GM12878 (cell line): ENCODE measurements around the gene KCNAB2. TPM values are rescaled to one million over a fixed set of nuclear protein-coding genes. Genes with fewer than 3 reads are reported as not detected.

ENCODE experiments used
- ATAC-seq: fragments of 200-7000 bp; cut with Tn5 transposase; 3 replicates; pipeline ENCODE4 v1.9.1; 2020; ENCODE audit warnings: mild to moderate bottlenecking, moderate library complexity
- BruUV-seq: library from RNA; stranded (reverse); fragments of 400-500 nt; replicated peaks from 2 replicates; lab custom pipeline; 2021; lab: Mats Ljungman, UMichigan
- CTCF ChIA-PET: fragments of 300-600 bp; sonication (Branson Sonifier 250); formaldehyde crosslinking; extraction: SDS; loops from one replicate; lab custom pipeline; 2021; ENCODE audit warnings: inconsistent platforms; lab: Yijun Ruan, JAX
- POLR2A ChIA-PET: fragments of 350-600 bp; formaldehyde crosslinking; extraction: SDS; loops from one replicate; lab custom pipeline; 2021; ENCODE audit warnings: inconsistent platforms; lab: Charles Lee
- RAD21 ChIA-PET: fragments of 300-600 bp; sonication (Branson Sonifier 250); formaldehyde crosslinking; loops from one replicate; lab custom pipeline; 2023; ENCODE audit warnings: antibody characterized with exemption; ENCODE audit not compliant: unreplicated experiment; lab: Charles Lee
- SMC1A ChIA-PET: fragments of 300-600 bp; sonication (Branson Sonifier 250); formaldehyde crosslinking; loops from one replicate; lab custom pipeline; 2023; ENCODE audit not compliant: unreplicated experiment, uncharacterized antibody; lab: Charles Lee
- DNase-seq: peaks from one replicate; pipeline ENCODE4 v3.0.0-alpha.2; 2011; ENCODE audit warnings: low read depth, low spot score
- FAIRE-seq: peaks from 3 replicates; lab custom pipeline; 2011; peaks lifted over from hg19 to GRCh38; lab: Jason Lieb, UNC
- H2AFZ ChIP-seq: 2 replicates; pipeline ENCODE4 v1.6.0; 2011; ENCODE audit warnings: low read depth, low read length, control low read depth; ENCODE audit not compliant: control insufficient read depth
- H3K27ac ChIP-seq: 2 replicates; pipeline ENCODE4 v1.5.1; 2011; ENCODE audit warnings: control low read depth; ENCODE audit not compliant: control insufficient read depth, insufficient read depth
- H3K27me3 ChIP-seq, 2 experiments: replicated peaks in 1 of 2; 2 replicates each; pipeline versions ENCODE4 v1.6.0 to v1.6.1; 2011; ENCODE audit warnings: low read length in 1 of 2; ENCODE audit not compliant: control insufficient read depth in 2 of 2, insufficient read depth in 2 of 2
- H3K36me3 ChIP-seq, 2 experiments: 2 replicates each; pipeline ENCODE4 v1.5.1; 2011; ENCODE audit warnings: low read length in 1 of 2; ENCODE audit not compliant: control insufficient read depth in 2 of 2, insufficient read depth in 2 of 2
- H3K4me1 ChIP-seq: 2 replicates; pipeline ENCODE4 v1.6.1; 2011; ENCODE audit warnings: mild to moderate bottlenecking, low read length, moderate library complexity, mixed read lengths; ENCODE audit not compliant: control insufficient read depth, insufficient read depth
- H3K4me2 ChIP-seq: 2 replicates; pipeline ENCODE4 v1.6.0; 2011; ENCODE audit warnings: control low read depth; ENCODE audit not compliant: control insufficient read depth, insufficient read depth
- H3K4me3 ChIP-seq: fragments of 200-600 bp; sonication (generic); 2 replicates; pipeline ENCODE4 v1.5.1; 2016
- H3K79me2 ChIP-seq: 2 replicates; pipeline ENCODE4 v1.6.0; 2011; ENCODE audit warnings: low read length; ENCODE audit not compliant: control insufficient read depth, insufficient read depth
- H3K9ac ChIP-seq: 2 replicates; pipeline ENCODE4 v1.8.0; 2011; ENCODE audit warnings: low read length, control low read depth, mixed read lengths; ENCODE audit not compliant: control insufficient read depth, insufficient read depth
- H3K9me3 ChIP-seq: replicated peaks from 3 replicates; pipeline ENCODE4 v1.5.1; 2011; ENCODE audit warnings: mild to moderate bottlenecking, low read length; ENCODE audit not compliant: control insufficient read depth, insufficient read depth
- H4K20me1 ChIP-seq: 2 replicates; pipeline ENCODE4 v1.6.0; 2011; ENCODE audit not compliant: control insufficient read depth, insufficient read depth
- GATAD2B ChIP-seq: fragments of 450-650 bp; conservative IDR thresholded peaks from 2 replicates; pipeline ENCODE4 v1.6.1; 2017; ENCODE audit warnings: low read depth, mild to moderate bottlenecking, moderate library complexity
- HDGF ChIP-seq: fragments of 450-650 bp; IDR thresholded peaks from 2 replicates; pipeline ENCODE4 v1.6.1; 2016; ENCODE audit warnings: antibody characterized with exemption
- MEF2B ChIP-seq: fragments of 450-650 bp; IDR thresholded peaks from 2 replicates; pipeline ENCODE4 v1.6.1; 2018; ENCODE audit warnings: mild to moderate bottlenecking, moderate library complexity; ENCODE audit not compliant: partially characterized antibody, poor library complexity, severe bottlenecking
- NR2C2 ChIP-seq: IDR thresholded peaks from 2 replicates; pipeline ENCODE4 v1.6.1; 2011; ENCODE audit warnings: borderline replicate concordance, low read depth; ENCODE audit not compliant: control insufficient read depth, insufficient read length
- POLR2AphosphoS5 ChIP-seq: IDR thresholded peaks from 2 replicates; pipeline ENCODE4 v1.6.1; 2011; ENCODE audit warnings: mild to moderate bottlenecking, low read length, inconsistent platforms
- RFX5 ChIP-seq: IDR thresholded peaks from 2 replicates; pipeline ENCODE4 v1.6.1; 2011; ENCODE audit warnings: low read depth, low read length, improper control_type of control experiment
- SMARCA5 ChIP-seq: fragments of 450-650 bp; IDR thresholded peaks from 2 replicates; pipeline ENCODE4 v1.6.1; 2017; ENCODE audit warnings: mild to moderate bottlenecking
- TCF3 ChIP-seq: IDR thresholded peaks from 2 replicates; pipeline ENCODE4 v1.6.1; 2012; ENCODE audit warnings: low read depth, mild to moderate bottlenecking, low read length, borderline replicate concordance; ENCODE audit not compliant: insufficient read depth
- ZNF207 ChIP-seq: fragments of 450-650 bp; IDR thresholded peaks from 2 replicates; pipeline ENCODE4 v1.6.1; 2014; ENCODE audit warnings: antibody characterized with exemption, mild to moderate bottlenecking, borderline replicate concordance
- WGBS: methylation state at CpG from one replicate; pipeline ENCODE4 v1.1.6; 2016; ENCODE audit warnings: low lambda C conversion rate; ENCODE audit not compliant: insufficient replicate concordance, insufficient coverage; ENCODE audit errors: missing lambda C conversion rate; 5-methylcytosine and 5-hydroxymethylcytosine counted together
- in situ Hi-C: fragments of 300-500 bp; cut with MboI; formaldehyde crosslinking; loops from 9 replicates; pipeline ENCODE4 v1.14.3; 2018; ENCODE audit warnings: mixed read lengths
- intact Hi-C: fragments of 100-400 bp; cut with micrococcal nuclease; formaldehyde crosslinking; loops from one replicate; pipeline ENCODE4 v1.14.2; 2022; ENCODE audit not compliant: unreplicated experiment
- polyA plus RNA-seq, 11 experiments: library from polyadenylated mRNA; depleted of rRNA in 4 of 11; unstranded in 6 of 11; stranded (reverse) in 5 of 11; fragments of >200 nt; fragmentation: Nextera tagmentation in 4 of 11; fragmentation: Illumina TruSeq in 1 of 11; extraction: Ambion mirVana in 4 of 11; extraction: Trizol in 1 of 11; gene quantifications; 1 replicate in 1 of 11; 2 replicates in 10 of 11; pipeline versions ENCODE4 v1.2.1 to v1.2.3, GENCODE V29; 2011 to 2016; ENCODE audit warnings: inconsistent platforms in 2 of 11, missing spikeins in 2 of 11, low read depth in 1 of 11
- total RNA-seq, 4 experiments: library from RNA; depleted of rRNA in 3 of 4; stranded (reverse); fragments of >200 nt in 3 of 4; fragmentation: Illumina TruSeq in 1 of 4; extraction: Trizol in 1 of 4; gene quantifications; 2 replicates each; pipeline versions ENCODE4 v1.2.1 to v1.2.3, GENCODE V29; 2013 to 2021
- TF ChIP-seq, protein P1 (sequence below): IDR thresholded peaks from 2 replicates; pipeline ENCODE4 v1.6.1; 2011; ENCODE audit warnings: borderline replicate concordance, low read depth, mild to moderate bottlenecking, moderate library complexity, low read length; ENCODE audit not compliant: insufficient read depth, poor library complexity, severe bottlenecking
- TF ChIP-seq, protein P2 (sequence below): IDR thresholded peaks from 2 replicates; pipeline ENCODE4 v1.6.1; 2012; ENCODE audit warnings: low read depth, low read length, improper control_type of control experiment
- TF ChIP-seq, protein P3 (sequence below): IDR thresholded peaks from 2 replicates; pipeline ENCODE4 v1.6.1; 2011; ENCODE audit warnings: mild to moderate bottlenecking, low read depth, low read length, moderate library complexity; ENCODE audit not compliant: insufficient replicate concordance

KCNAB2 gene
- total and polyA plus RNA-seq, 10 of the 15 experiments (the other 5 are each of a cell fraction or from before 2014, with no cell fraction given), result 2.9 to 123 (median 62.4) TPM

DNA sequence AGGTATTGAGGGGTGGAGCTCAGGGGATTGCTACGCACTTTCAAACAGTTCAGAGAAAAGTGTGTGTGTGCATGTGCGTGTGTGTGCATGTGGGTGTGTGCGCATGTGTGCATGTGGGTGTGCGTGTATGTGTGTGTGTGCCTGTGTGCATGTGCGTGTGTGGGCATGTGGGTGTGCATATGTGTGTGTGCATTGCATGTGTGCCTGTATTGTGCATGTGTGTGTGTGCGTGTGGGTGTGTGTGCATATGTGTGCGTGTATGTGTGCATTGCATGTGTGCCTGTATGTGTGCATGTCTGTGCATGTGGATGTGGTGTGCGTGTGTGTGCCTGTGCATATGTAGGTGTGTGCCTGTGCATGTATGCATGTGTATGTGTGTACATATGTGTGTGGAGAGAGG, 12.6 kb upstream of the KCNAB2 start:
- POLR2A ChIA-PET, result no interaction called here
- intact Hi-C loops, result no loop called here
- Histone ChIP-seq H4K20me1 (peaks cover 11% of the 10 kb centered on the region), H2AFZ (no peak overlapping the region), H3K27ac (no peak overlapping the region), H3K9ac (no peak overlapping the region), H3K79me2 (peaks cover 67% of the 10 kb centered on the region), H3K4me2 (peak overlapping the region; percentile 23; the same call in 1 of the 2 replicates), H3K4me1 (peaks cover 25% of the 10 kb centered on the region), H3K4me3 (no peak overlapping the region), H3K9me3 (no peaks in the 10 kb centered on the region), H3K27me3 (no peaks in the 10 kb centered on the region), H3K36me3 (peaks cover 9 to 18% of the 10 kb centered on the region in 2 experiments)
- TF ChIP-seq ZNF207, result no peak
- TF ChIP-seq POLR2AphosphoS5, result peak; percentile 27; the same call in 1 of the 2 replicates
- TF ChIP-seq HDGF, result peak; percentile 95
- peak; percentile 79 for TF ChIP-seq TCF3
- TF ChIP-seq, protein P1, sequence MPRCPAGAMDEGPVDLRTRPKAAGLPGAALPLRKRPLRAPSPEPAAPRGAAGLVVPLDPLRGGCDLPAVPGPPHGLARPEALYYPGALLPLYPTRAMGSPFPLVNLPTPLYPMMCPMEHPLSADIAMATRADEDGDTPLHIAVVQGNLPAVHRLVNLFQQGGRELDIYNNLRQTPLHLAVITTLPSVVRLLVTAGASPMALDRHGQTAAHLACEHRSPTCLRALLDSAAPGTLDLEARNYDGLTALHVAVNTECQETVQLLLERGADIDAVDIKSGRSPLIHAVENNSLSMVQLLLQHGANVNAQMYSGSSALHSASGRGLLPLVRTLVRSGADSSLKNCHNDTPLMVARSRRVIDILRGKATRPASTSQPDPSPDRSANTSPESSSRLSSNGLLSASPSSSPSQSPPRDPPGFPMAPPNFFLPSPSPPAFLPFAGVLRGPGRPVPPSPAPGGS, result peak; percentile 99
- no peak for TF ChIP-seq SMARCA5
- TF ChIP-seq, protein P2, sequence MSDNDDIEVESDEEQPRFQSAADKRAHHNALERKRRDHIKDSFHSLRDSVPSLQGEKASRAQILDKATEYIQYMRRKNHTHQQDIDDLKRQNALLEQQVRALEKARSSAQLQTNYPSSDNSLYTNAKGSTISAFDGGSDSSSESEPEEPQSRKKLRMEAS, result no peak
- no peak for TF ChIP-seq RFX5
- TF ChIP-seq NR2C2, result peak; percentile 62
- no peak for TF ChIP-seq GATAD2B
- TF ChIP-seq, protein P3, sequence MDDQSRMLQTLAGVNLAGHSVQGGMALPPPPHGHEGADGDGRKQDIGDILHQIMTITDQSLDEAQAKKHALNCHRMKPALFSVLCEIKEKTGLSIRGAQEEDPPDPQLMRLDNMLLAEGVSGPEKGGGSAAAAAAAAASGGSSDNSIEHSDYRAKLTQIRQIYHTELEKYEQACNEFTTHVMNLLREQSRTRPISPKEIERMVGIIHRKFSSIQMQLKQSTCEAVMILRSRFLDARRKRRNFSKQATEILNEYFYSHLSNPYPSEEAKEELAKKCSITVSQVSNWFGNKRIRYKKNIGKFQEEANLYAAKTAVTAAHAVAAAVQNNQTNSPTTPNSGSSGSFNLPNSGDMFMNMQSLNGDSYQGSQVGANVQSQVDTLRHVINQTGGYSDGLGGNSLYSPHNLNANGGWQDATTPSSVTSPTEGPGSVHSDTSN, result peak; percentile 68
- TF ChIP-seq MEF2B, result no peak
- SMC1A ChIA-PET, result interaction anchor here (1.2 kb wide), 1 partner anchor 9 kb away, joined by 3 read pairs; no protein-coding TSS in a partner anchor
- 97% methylated on average over 8 of the region's 8 CpGs for WGBS
- CTCF ChIA-PET, result interaction anchor here (0.6 to 1.5 kb wide), 4 partner anchors 8 to 524 kb away, joined by 3 to 6 read pairs (median 4); no protein-coding TSS in a partner anchor
- DNase-seq, result no peak
- RAD21 ChIA-PET, result no interaction called here
- no peak for ATAC-seq
- no peak for FAIRE-seq
- in situ Hi-C loops, result no loop called here
- BruUV-seq, result no TSS peak
